Mesodermal cell (in vitro differentiated cells): Measurements from ENCODE around the gene PLEKHG2. TPM values are rescaled to one million over a fixed set of nuclear protein-coding genes. Genes with fewer than 3 reads are reported as not detected.

ENCODE experiments used
- H3K27ac ChIP-seq: 2 replicates; pipeline ENCODE4 v1.7.0; 2013; ENCODE audit warnings: mild to moderate bottlenecking, low read depth, low read length, moderate library complexity; ENCODE audit not compliant: severe bottlenecking
- H3K36me3 ChIP-seq: 2 replicates; pipeline ENCODE4 v1.7.1; 2013; ENCODE audit warnings: mild to moderate bottlenecking, low read length, moderate library complexity; ENCODE audit not compliant: control insufficient read depth, insufficient read depth
- H3K4me1 ChIP-seq: one replicate; pipeline ENCODE4 v1.7.1; 2013; ENCODE audit warnings: mild to moderate bottlenecking, low read length; ENCODE audit not compliant: insufficient read depth, control insufficient read depth, poor library complexity, severe bottlenecking
- H3K4me3 ChIP-seq: 2 replicates; pipeline ENCODE4 v1.7.0; 2013; ENCODE audit warnings: low read length, control low read depth, mild to moderate bottlenecking; ENCODE audit not compliant: insufficient read depth, poor library complexity, severe bottlenecking; ENCODE audit errors: extremely low read depth
- H3K9me3 ChIP-seq: 2 replicates; pipeline ENCODE4 v1.7.1; 2013; ENCODE audit warnings: mild to moderate bottlenecking, low read length, moderate library complexity; ENCODE audit not compliant: control insufficient read depth
- WGBS, 2 experiments: methylation state at CpG; one replicate each; pipeline ENCODE4 v1.1.5; 2013; ENCODE audit warnings: missing lambda C conversion rate in 2 of 2; ENCODE audit not compliant: insufficient coverage in 2 of 2; 5-methylcytosine and 5-hydroxymethylcytosine counted together
- polyA plus RNA-seq, 2 experiments: library from polyadenylated mRNA; stranded (reverse); fragments of 50-300 nt; gene quantifications; one replicate each; pipeline ENCODE4 v1.2.3, GENCODE V29; 2013

Gene PLEKHG2
- polyA plus RNA-seq (2013, experiment 1 of 2), result 49.7 TPM
- 42.2 TPM for polyA plus RNA-seq (2013, experiment 2 of 2)

GRCh38 chr19:39412100-39412866, at the start of gene PLEKHG2:
TSS of gene PLEKHG2 (plus strand) at chr19:39412669. CDS start at chr19:39414087, 1,418 bp downstream.
- peaks cover 42% of the 10 kb centered on the region for H3K36me3 ChIP-seq
- H3K4me1 ChIP-seq, result peaks cover 47% of the 10 kb centered on the region
- peak within 1 kb of the TSS; percentile 88 for H3K27ac ChIP-seq
- H3K9me3 ChIP-seq, result no peaks in the 10 kb centered on the region
- 0% methylated on average over 39 to 49 of the region's 60 CpGs for WGBS, 2 experiments
- H3K4me3 ChIP-seq, result peak within 1 kb of the TSS; percentile 98

GRCh38 chr19:39362682-39363657, 49.5 kb upstream of the PLEKHG2 start:
- Histone ChIP-seq H3K36me3 (peaks cover 87% of the 10 kb centered on the region), H3K4me1 (peaks cover 12% of the 10 kb centered on the region), H3K27ac (peak overlapping the region; percentile 41), H3K4me3 (no peak overlapping the region), H3K9me3 (no peaks in the 10 kb centered on the region)
- WGBS, 2 experiments, result 95 to 97% methylated on average over 5 of the region's 6 CpGs

- no peaks in the 10 kb centered on the region for H3K9me3 ChIP-seq
- H3K4me3 ChIP-seq, result no peak overlapping the region
- H3K27ac ChIP-seq, result peak overlapping the region; percentile 32
- H3K36me3 ChIP-seq, result peaks cover 88% of the 10 kb centered on the region
- H3K4me1 ChIP-seq, result peaks cover 12% of the 10 kb centered on the region
- 90 to 95% methylated on average over 3 to 4 of the region's 5 CpGs for WGBS, 2 experiments
These were observed 48.5 kb upstream of the PLEKHG2 start for GRCh38 chr19:39363901-39364457.

GRCh38 chr19:39365531-39365930, 46.9 kb upstream of the PLEKHG2 start:
- no peak overlapping the region for H3K27ac ChIP-seq
- no peaks in the 10 kb centered on the region for H3K9me3 ChIP-seq
- WGBS, 2 experiments, result 90 to 100% methylated on average over 1 of the region's 1 CpG
- H3K4me1 ChIP-seq, result peaks cover 12% of the 10 kb centered on the region
- no peak overlapping the region for H3K4me3 ChIP-seq
- peaks cover 89% of the 10 kb centered on the region for H3K36me3 ChIP-seq

GRCh38 chr19:39369200-39369599, 43.3 kb upstream of the PLEKHG2 start:
- H3K4me3 ChIP-seq, result no peak overlapping the region
- WGBS, 2 experiments, result 100% methylated on average over 1 of the region's 2 CpGs
- peaks cover 91% of the 10 kb centered on the region for H3K36me3 ChIP-seq

GRCh38 chr19:39370735-39371134, 41.7 kb upstream of the PLEKHG2 start:
- Histone ChIP-seq H3K27ac (no peak overlapping the region), H3K4me3 (no peak overlapping the region), H3K9me3 (no peaks in the 10 kb centered on the region), H3K36me3 (peaks cover 93% of the 10 kb centered on the region), H3K4me1 (no peaks in the 10 kb centered on the region)
- 100% methylated on average over 2 to 5 of the region's 5 CpGs for WGBS, 2 experiments

More at GRCh38 chr19:39369200-39369599, 43.3 kb upstream of the PLEKHG2 start:
- Histone ChIP-seq H3K9me3 (no peaks in the 10 kb centered on the region), H3K4me1 (no peaks in the 10 kb centered on the region), H3K27ac (no peak overlapping the region)

DNA sequence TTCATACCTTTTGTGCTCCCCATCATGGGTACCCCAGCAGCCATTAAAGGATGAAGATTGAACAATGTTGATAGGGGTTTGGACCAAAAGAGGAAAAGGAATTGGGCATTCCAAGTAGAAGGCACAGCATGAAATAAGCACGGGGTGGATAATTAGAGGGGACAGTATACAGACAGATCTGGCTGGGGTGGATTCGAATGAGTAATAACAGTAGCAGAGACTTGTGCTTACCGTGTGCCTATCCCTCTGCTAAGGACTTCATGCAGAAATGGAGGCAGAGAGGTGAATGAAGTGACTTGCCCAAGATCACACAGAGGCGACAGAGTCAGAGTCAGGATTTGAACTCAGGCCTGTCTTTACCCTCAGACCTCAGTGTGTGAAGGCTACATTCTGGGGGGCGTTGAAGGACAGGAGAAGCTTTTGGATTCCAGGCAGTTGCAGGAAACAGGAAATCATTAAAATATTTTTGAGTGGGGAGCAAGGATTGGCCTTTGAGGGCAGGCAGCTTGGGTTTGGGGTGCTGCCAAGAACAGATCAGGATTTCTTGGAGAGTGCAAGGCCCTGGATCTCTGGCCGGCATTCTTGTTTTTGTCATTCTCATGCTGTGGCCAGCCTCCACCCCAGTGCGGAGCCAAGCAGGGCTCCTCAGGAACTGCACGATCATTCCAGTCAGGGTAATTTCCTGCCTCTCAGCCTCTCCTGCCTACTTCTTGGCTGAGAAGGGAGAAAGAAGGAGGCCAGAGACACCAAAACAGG, 40.2 kb upstream of the PLEKHG2 start:
- 78 to 88% methylated on average over 5 to 8 of the region's 8 CpGs for WGBS, 2 experiments
- no peak overlapping the region for H3K4me3 ChIP-seq
- peaks cover 93% of the 10 kb centered on the region for H3K36me3 ChIP-seq

DNA sequence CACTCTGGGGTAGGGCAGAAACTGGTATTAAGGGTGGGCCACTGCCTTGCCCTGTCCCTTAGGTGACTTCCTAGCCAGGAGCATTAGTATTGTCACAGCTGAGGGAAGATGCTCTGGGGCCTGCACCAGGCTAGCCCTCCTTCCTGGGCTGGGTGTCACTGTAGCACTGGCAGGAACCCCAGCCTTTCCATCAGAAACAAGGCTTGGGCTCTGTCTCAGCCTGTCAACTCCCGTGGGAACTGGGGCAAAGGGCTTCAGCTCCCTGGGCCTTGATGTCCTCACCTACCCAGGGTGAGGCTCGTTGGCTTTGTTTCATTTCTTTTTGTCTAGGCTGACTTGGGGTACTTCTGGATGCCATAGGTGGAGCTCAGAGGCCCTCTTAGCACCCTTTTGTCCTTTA, 39.5 kb upstream of the PLEKHG2 start:
- Histone ChIP-seq H3K4me3 (no peak overlapping the region), H3K36me3 (peaks cover 94% of the 10 kb centered on the region), H3K9me3 (no peaks in the 10 kb centered on the region), H3K4me1 (no peaks in the 10 kb centered on the region), H3K27ac (no peak overlapping the region)
- 94 to 100% methylated on average over 1 to 2 of the region's 2 CpGs for WGBS, 2 experiments

More for the DNA sequence above, 40.2 kb upstream of the PLEKHG2 start:
- H3K4me1 ChIP-seq, result no peaks in the 10 kb centered on the region
- no peaks in the 10 kb centered on the region for H3K9me3 ChIP-seq
- H3K27ac ChIP-seq, result no peak overlapping the region

DNA sequence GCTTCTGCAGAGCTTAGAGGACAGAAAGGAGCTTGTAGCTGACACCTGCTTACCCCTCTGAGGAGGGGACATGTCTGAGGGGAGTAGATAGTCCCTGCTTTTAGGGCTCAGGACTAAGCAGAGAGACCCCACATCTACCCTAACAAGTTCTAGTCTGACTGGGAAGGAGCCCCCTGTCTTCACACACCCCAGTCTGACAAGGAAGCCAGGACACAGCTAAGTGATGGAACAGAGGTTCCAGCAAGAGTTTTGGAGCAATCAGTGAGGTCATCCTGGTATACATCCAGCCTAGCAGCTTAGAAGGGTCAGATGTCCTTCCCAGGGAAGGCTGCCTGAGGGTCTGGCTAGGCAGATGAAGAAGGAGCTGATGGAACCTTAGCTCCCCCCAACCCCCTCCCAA, 36.5 kb upstream of the PLEKHG2 start:
- H3K27ac ChIP-seq, result no peak overlapping the region
- H3K9me3 ChIP-seq, result no peaks in the 10 kb centered on the region
- H3K4me3 ChIP-seq, result no peak overlapping the region
- peaks cover 96% of the 10 kb centered on the region for H3K36me3 ChIP-seq
- no peaks in the 10 kb centered on the region for H3K4me1 ChIP-seq
